Measurements from ENCODE around the gene IL18RAP.

Gene IL18RAP

GRCh38 chr2:102455061-102455670 is 32.2 kb downstream of the IL18RAP start:
- DNase-seq (ENCODE audit: low read depth in 4 of 4, low spot score in 1 of 4) = no peak

GRCh38 chr2:102460467-102460866 is 37.5 kb downstream of the IL18RAP start:
- DNase-seq (ENCODE audit: low read depth in 4 of 4, low spot score in 1 of 4) = no peak

DNA sequence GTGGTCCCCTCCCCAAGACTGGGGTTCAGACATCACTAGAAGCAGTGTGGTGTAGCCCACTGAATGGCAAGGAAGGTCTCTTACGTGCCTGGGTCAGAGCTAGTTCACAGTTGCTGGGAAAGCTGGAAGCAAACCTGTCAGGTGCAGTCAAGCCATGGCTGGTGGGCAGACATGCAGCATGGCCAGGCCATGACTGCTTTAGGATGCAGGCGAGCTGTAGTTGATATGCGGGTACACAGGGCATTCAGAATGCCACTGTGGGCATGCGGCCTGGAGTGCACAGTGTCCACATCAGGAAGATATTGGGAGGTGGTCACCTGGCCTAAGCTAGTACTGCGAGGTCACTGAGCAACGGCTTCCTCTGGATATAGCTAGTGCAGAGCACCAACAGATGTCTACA is 38.2 kb downstream of the IL18RAP start:
- DNase-seq (ENCODE audit: low read depth in 4 of 4, low spot score in 1 of 4) = no peak

GRCh38 chr2:102463160-102463559 is 40.2 kb downstream of the IL18RAP start:
- DNase-seq (ENCODE audit: low read depth in 4 of 4, low spot score in 1 of 4) = no peak

- no peak for DNase-seq (ENCODE audit: low read depth in 4 of 4, low spot score in 1 of 4)
Measured at GRCh38 chr2:102470168-102470567, 47.2 kb downstream of the IL18RAP start.

DNA sequence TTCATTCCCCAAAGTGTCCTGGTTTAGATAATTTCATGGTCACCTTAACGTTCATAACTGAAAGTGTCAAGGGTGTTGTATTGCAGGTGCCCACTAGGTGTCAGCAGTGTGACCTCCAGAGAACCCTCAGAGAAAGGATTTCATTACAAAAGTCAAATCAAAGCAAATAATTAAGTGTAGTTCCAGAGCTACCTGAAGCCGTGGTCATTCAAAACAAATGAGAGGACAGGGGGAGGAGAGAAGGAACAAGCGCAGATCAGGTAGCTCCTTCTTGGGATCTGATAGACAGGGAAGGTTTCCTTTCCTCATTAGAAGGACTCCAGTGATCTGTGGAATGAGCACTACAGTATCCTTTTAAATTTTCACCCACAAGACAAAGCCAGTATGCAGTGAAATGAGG is 50.1 kb downstream of the IL18RAP start, which contains the start of gene SLC9A4:
Gene SLC9A4, plus strand, starts transcription at position 207 of the 400 bp plus-strand sequence. CDS start 534 bp downstream, outside the sequence.
- DNase-seq (ENCODE audit: low read depth in 4 of 4, low spot score in 1 of 4) = peak; percentile 18 to 41 (median 32)

GRCh38 chr2:102473631-102474030 is 50.7 kb downstream of the IL18RAP start:
- DNase-seq (ENCODE audit: low read depth in 4 of 4, low spot score in 1 of 4) = no peak

DNA sequence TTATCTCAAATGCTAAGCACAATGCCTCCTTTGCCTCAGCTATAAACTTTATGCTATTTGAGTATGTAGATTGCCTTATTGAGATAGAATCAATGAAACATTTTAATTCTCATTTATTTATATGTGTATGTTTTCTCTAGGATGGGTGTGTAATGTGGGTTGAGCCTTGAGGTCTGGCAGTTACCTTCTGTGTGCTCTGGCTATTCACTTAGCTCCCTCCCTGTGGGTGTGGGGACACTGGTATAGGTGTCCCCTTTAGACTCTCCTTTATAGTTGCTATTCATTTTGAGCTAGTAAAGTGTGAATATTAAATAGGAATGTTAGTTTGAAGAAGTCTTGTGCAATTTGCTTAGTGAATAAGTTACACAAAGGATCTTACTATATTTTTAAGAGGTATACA is 51.8 kb downstream of the IL18RAP start:
- no peak for DNase-seq (ENCODE audit: low read depth in 4 of 4, low spot score in 1 of 4)

GRCh38 chr2:102478686-102479470 is 55.9 kb downstream of the IL18RAP start:
- DNase-seq (ENCODE audit: low read depth in 4 of 4, low spot score in 1 of 4) = no peak

- DNase-seq (ENCODE audit: low read depth in 4 of 4, low spot score in 1 of 4) = no peak
Measured at GRCh38 chr2:102480285-102481195, 57.6 kb downstream of the IL18RAP start.

DNA sequence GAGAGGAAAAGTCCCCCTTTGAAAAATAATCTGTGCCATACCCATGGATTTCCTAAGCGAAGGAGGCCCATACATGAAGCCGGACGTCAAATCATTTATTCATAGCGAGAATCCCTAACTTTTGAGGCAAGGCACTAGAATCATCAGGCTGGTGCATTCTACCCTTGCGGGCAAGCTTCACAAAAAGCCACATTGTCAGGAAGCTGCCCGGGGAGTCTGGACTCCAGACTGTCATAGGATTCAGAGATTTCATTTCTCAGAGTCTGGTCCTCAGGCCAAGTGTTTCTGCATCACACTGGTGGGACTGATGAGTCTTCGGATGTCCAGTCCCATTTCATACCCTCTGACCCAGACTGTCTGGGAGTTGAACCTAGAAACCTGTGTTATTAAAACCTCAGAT is 59.0 kb downstream of the IL18RAP start:
- DNase-seq (ENCODE audit: low read depth in 4 of 4, low spot score in 1 of 4) = no peak

GRCh38 chr2:102483086-102483485 is 60.1 kb downstream of the IL18RAP start:
- no peak for DNase-seq (ENCODE audit: low read depth in 4 of 4, low spot score in 1 of 4)

DNA sequence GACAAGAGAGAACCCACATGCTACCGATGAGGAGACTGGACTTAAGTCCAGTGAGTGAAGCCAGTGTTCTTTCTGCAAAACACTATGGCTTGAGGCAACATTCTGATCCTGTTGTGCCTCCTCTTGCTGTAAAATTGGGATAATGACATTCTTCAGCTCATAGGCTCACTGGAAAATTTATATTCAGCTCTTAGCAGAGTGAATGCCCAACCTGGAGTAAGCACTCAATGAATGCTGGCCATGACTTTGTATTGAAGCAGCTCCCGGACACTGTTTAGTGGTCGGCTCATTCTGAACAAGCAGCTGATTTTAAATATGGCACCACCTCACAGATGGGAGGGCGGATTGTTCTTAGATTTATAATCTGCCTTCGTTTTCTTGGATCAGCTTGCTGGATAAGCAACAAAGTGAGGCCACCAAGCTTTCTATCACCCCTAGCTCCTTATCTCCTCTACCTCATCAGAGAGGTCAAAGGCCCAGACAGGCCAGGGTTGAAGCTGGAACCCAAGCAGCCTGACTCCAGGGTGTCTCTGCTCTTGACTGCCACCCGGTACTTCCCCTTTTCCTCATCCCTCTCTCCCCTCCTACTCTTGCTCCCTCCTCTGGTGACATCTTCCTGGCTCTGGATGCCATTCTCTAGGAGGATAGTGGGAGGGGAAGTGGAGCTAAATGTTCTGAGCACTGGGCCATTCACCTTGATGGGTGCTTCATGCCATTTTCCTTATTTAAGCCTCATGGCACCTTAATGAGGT is 61.5 kb downstream of the IL18RAP start:
- DNase-seq (ENCODE audit: low read depth in 4 of 4, low spot score in 1 of 4) = no peak

DNA sequence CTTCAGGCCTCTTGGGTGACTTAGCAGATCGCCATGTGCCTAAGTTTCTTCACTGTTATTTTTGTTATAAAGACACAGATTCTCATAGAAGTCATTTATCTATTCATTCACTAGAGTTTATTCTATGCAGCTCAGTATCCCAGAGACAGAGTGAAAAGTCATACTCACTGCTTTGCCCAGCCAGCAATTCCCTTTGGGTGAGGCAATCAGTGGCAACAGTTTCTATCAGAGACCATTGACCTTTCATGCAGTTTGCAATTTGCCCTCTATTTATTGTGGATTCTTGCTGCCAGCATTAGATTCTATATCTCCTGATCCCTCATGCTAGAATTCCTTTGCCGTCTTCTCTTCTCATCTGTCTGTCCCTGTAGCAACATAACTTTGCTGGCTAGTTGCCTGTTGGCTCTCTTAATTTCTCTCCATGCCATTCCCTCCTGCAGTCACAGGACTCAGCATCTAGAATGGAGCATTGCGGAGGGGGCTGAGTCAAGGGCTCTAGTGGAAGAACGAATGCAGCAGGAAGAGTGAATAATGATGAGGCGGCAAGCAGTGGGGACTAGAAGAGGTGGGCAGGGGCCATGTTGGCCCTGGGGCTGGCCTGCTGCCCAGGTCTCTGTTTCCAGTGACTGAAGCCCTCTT is 62.3 kb downstream of the IL18RAP start:
- DNase-seq (ENCODE audit: low read depth in 4 of 4, low spot score in 1 of 4) = no peak

DNA sequence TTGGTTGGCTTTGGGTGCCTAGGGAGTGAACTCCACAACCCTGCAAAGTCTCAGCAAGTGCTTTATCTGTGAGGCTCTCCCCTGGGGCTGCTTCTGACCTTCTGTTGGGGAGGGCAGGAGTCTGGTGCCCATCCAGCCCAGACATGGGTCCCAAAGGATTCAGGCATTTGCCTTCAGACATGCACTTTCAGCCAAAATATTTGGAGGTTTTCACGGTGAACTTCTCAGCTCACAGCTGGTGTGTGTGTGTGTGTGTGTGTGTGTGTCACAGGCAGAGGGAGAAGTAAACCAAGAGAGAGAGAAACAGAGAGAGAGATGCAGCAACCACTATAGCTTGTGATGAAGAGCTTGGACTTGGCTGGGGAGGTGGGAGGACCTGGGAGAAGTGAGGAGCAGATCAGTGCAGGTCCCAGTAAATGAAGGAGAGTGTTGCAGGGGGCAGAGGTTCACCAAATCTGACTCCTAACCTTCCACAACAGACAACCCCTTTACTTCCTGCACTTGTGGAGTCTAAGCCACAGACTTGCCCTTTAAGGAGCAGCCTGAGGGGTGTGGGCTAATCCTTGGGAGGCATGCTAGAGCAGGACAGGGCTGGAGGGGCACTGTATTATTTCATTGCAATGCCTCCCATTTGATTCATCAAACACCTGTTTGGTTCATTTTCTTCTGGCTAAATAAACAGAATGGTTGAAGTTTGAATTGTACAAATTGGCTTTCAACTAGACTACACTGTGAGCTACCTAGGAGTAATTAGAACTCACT is 64.2 kb downstream of the IL18RAP start:
- DNase-seq (ENCODE audit: low read depth in 4 of 4, low spot score in 1 of 4) = no peak

DNA sequence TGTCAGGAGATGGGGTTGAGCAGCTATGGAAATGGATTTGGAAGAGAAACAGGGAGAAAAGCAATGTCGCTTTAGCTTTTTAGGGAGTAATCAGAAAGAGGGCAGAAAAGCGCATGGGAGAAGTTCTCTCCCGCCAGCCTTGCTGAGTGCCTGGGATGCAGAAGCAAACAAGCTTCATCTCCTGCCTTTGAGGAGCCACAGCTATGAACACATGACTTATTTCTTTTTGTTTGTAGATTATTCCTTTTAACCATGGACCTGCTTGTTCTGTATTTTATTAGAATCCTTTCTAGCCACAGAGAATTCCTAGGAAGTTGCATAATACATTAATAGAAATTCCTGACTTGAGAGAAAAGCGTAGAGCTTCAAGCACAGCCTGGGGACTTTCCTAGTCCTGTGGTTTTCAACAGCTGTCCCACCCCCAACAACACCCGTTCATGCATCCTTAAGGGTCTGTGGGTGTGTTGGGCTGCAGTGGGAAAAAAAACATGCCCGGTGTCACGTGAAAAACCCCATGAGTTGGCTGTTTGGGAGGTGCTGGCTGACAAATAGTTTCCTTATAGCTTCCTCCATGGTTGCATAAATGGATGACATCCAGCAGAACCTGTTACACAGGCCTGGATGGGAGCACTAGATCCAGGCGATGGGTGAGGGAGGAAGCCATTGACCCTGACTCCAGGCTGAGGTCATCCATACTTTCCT is 65.0 kb downstream of the IL18RAP start:
- DNase-seq (ENCODE audit: low read depth in 4 of 4, low spot score in 1 of 4) = no peak

- no peak for DNase-seq (ENCODE audit: low read depth in 4 of 4, low spot score in 1 of 4)
Measured at GRCh38 chr2:102489646-102490045, 66.7 kb downstream of the IL18RAP start.

DNA sequence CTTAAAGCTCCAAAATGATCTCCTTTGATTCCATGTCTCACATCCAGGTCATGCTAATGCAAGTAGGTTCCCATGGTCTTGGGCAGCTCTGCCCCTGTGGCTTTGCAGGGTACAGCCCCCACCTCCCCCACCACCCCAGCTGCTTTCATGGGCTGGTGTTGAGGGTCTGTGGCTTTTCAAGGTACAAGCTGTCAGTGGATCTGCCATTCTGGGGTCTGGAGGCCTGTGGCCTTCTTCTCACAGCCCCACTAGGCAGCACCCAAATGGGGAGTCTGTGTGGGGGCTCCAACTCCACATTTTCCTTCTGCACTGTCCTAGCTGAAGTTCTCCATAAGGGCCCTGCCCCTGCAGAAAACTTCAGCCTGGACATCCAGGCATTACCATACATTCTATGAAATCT is 69.0 kb downstream of the IL18RAP start:
- DNase-seq (ENCODE audit: low read depth in 4 of 4, low spot score in 1 of 4) = no peak

DNA sequence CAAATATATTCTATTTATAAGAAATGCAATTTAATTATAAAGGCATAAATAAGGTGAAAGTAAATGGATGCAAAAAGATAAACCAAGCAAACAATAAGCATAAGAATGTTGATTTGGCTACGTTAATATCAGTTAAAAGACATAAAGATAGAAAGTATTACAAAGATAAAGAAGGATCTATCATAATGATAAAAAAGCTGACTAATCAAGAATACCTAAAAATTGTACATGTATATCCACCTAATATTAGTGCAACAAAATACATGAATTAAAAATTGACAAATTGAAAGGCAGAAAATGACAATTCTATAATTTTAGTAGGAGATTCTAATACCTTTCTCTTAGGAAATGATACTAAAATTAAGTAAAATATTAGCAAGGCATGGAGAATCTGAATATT is 71.6 kb downstream of the IL18RAP start:
- DNase-seq (ENCODE audit: low read depth in 4 of 4, low spot score in 1 of 4) = no peak

Measured in stimulated activated CD4-positive, alpha-beta T cell treated with anti-CD3 and anti-CD28 coated beads, Interleukin-1b, Interleukin-23, amount 100 ng/mL, for 24 hours (primary cell).